Nephron progenitor cell (in vitro differentiated cells): ENCODE results near the gene HDAC4.

Source experiments
- DNase-seq: peaks from one replicate; pipeline ENCODE4 v3.0.0; 2021
- H3K27ac Mint-ChIP-seq: 2 replicates; pipeline ENCODE4 v1.8.0; 2021; ENCODE audit warnings: mild to moderate bottlenecking, moderate library complexity, mixed read lengths
- H3K27me3 Mint-ChIP-seq: 2 replicates; pipeline ENCODE4 v1.8.0; 2021; ENCODE audit warnings: mild to moderate bottlenecking, low read depth, mixed read lengths; ENCODE audit not compliant: poor library complexity
- H3K36me3 Mint-ChIP-seq: 2 replicates; pipeline ENCODE4 v1.8.0; 2021; ENCODE audit warnings: low read depth, mixed read lengths
- H3K4me1 Mint-ChIP-seq: 2 replicates; pipeline ENCODE4 v1.8.0; 2021; ENCODE audit warnings: mixed read lengths
- H3K4me3 Mint-ChIP-seq: 2 replicates; pipeline ENCODE4 v1.8.0; 2021; ENCODE audit warnings: mild to moderate bottlenecking, moderate library complexity, mixed read lengths
- H3K9me3 Mint-ChIP-seq: 2 replicates; pipeline ENCODE4 v1.8.0; 2021; ENCODE audit warnings: mild to moderate bottlenecking, moderate library complexity, mixed read lengths
- TF ChIP-seq, protein P1 (sequence below): fragments of 200-600 bp; sonication (generic); IDR thresholded peaks from 2 replicates; pipeline ENCODE4 v1.5.0; 2021; ENCODE audit warnings: antibody characterized with exemption

Gene HDAC4

DNA sequence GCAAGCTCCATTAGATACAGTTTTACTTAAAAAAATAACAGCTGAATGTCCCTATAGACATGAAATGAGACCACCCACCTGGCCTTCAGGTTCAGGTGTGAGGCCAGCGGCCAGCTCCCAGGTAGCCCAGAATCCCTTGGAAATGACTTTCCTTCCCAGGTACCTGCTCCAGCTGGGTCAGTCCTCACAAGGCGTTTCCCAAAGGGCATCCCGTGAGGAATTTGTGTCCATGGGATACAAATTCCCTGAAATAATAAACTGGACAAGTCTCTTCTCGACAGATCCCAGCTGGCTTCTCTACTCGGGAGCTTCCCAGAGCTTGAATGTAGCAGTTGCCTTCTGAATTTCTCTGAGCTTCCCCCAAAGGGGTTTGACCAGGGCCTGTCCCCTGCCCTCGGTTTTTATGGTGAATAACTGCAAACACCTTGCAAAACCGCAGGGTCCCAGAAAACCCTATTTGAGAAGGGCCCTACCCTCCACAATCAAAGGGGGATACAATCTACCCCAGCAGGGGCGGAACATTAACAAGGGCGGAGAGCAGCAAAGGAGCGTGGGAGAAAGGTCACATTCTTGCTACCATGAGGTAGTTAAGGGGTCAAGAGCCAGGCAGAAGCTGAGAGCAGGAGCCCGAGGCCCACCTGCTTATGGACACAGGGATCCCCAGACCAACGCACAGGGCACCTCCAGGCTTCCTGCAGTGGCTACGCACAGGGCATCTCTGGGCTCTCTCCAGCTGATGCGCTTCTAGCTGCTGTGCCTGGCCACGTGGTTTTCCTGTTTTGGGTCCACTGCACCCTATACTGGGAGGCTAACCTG, 107.7 kb downstream of the HDAC4 start:
- Mint-ChIP-seq H3K36me3 (no peaks in the 10 kb centered on the region), H3K27me3 (peaks cover 6% of the 10 kb centered on the region), H3K27ac (peak overlapping the region; percentile 82), H3K4me3 (no peak overlapping the region), H3K4me1 (peaks cover 82% of the 10 kb centered on the region), H3K9me3 (no peaks in the 10 kb centered on the region)
- TF ChIP-seq, protein P1, sequence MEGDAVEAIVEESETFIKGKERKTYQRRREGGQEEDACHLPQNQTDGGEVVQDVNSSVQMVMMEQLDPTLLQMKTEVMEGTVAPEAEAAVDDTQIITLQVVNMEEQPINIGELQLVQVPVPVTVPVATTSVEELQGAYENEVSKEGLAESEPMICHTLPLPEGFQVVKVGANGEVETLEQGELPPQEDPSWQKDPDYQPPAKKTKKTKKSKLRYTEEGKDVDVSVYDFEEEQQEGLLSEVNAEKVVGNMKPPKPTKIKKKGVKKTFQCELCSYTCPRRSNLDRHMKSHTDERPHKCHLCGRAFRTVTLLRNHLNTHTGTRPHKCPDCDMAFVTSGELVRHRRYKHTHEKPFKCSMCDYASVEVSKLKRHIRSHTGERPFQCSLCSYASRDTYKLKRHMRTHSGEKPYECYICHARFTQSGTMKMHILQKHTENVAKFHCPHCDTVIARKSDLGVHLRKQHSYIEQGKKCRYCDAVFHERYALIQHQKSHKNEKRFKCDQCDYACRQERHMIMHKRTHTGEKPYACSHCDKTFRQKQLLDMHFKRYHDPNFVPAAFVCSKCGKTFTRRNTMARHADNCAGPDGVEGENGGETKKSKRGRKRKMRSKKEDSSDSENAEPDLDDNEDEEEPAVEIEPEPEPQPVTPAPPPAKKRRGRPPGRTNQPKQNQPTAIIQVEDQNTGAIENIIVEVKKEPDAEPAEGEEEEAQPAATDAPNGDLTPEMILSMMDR, result no peak
- DNase-seq, result no peak

DNA sequence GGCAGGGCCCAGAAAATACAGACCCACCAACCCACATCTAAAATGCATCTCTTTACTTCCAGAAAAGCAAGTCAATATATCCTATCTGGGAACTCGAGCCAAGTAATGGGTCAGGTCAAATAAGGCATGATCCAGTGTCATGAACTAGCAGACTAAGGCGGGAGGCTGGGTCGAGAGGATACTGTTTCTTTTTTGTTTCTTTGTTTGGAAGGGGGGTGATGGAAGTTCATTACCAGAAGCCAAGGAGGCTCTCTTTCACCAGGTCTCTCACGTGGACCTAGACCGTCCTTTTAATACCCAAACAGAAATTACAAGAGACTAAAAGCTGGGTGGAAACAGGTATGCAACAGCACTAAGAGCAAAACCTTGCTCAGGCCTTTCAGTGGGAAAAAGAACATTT, 108.3 kb downstream of the HDAC4 start:
- Mint-ChIP-seq H3K27me3 (peaks cover 6% of the 10 kb centered on the region), H3K9me3 (no peaks in the 10 kb centered on the region), H3K4me1 (peaks cover 88% of the 10 kb centered on the region), H3K4me3 (no peak overlapping the region), H3K36me3 (no peaks in the 10 kb centered on the region), H3K27ac (peak overlapping the region; percentile 26)
- DNase-seq, result no peak
- TF ChIP-seq, protein P1, result no peak

DNA sequence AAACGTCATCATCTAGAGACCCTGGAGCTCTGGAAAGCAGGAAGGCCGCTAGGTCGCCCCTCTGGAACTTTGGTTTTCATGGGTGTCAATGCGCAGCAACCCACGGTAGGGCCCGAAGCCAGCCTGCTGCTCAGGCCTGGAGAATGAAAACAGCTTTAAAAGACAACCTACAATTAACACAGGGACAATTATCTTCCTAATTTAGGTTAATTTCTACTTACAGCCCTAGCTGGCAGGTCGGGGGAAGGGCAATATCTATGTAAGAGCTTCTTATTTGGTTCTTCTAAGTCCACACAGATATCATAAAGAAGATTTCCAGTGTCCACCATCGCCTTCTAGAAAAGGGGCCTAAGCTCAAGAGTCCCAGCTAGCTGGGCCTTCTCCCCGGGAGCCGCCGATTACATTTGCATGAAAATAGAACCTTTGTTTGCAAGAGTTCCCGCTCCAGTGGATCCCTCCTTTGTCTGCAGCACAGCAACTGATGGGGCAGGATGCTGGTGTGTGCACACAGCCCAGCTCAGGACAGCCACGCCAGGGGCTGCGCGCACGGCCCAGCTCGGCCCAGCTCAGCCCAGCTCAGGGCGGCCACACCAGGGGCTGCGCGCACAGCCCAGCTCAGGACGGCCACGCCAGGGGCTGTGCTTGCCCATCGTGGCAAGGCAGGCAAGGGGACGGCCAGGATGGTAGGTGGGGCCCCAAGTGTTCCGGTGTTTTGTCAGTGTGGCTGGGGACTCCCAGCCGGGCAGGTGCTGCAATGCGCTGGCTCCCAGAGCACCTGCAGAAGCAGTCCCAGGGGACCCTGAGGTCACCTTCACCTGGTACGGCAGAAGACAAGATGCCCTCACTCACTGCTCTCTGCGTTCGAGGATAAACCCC, 109.1 kb downstream of the HDAC4 start:
- Mint-ChIP-seq H3K4me3 (no peak overlapping the region), H3K27ac (no peak overlapping the region), H3K4me1 (peaks cover 95% of the 10 kb centered on the region), H3K9me3 (no peaks in the 10 kb centered on the region), H3K27me3 (peaks cover 6% of the 10 kb centered on the region), H3K36me3 (no peaks in the 10 kb centered on the region)
- no peak for DNase-seq
- TF ChIP-seq, protein P1, result no peak

DNA sequence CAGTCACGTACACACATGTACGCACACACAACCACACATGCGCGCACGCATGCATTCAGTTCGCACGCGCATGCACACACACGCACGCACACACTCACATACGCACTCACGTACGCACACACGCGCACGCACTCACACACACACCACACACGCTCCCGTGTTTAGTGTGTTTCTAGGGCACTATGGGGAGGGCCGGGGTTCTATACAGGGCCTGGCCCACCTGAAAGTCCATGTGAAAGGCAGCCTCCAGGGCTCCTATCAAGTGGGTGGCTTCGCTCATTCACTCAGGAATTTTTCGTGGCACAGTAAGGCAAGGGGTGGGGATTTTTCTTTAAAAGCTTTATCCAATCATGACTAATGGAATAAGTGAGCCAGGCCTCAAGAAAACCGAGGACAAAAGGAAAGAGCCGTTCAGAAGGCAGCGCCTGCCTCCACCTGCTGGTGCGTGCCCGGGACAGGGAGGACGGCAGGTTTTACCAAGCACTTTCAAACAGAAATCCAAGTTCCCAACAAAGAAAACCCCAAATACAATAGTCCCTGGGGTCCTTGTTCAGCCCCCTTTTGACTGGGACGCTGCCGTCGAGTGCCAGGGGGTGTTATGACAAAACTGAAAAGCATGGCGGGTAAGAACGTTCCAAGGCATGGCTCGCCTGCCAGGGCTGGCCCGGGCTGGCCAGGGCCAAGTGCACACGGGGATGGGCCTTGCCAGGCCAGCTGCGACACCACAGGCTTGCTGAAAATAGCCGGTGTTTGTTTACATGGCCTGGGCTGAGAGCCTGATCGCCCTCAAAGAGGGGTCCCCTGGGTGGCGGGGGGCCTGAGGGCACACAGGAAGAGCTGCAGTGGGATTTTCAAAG, 110.0 kb downstream of the HDAC4 start:
- TF ChIP-seq, protein P1, result no peak
- Mint-ChIP-seq H3K27ac (peak overlapping the region; percentile 39), H3K4me3 (no peak overlapping the region), H3K27me3 (peaks cover 6% of the 10 kb centered on the region), H3K36me3 (no peaks in the 10 kb centered on the region), H3K9me3 (no peaks in the 10 kb centered on the region), H3K4me1 (peaks cover 95% of the 10 kb centered on the region)
- no peak for DNase-seq

DNA sequence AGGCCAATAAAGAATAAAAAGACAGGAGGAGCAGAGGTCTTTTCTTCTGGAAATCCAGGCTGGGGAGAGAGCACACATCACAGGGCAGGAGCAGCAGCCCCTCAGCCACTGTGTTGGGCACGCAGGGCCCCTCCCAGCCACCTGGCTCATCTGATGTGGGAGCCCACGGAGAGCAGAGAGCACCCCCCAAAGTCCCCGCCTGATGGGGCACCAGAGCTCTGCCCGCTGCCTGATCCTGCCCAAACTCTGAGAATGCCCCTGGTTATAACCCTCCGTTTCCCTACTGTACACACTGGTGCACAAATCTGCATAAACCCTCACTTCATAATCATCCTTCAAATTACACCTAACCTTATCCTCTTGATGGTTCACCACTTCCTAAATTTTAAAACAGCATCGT, 111.3 kb downstream of the HDAC4 start:
- H3K36me3 Mint-ChIP-seq, result no peaks in the 10 kb centered on the region

More for the DNA sequence above, 111.3 kb downstream of the HDAC4 start:
- Mint-ChIP-seq H3K9me3 (no peaks in the 10 kb centered on the region), H3K4me1 (peaks cover 100% of the 10 kb centered on the region), H3K27ac (peak overlapping the region; percentile 92), H3K4me3 (no peak overlapping the region), H3K27me3 (peaks cover 6% of the 10 kb centered on the region)
- TF ChIP-seq, protein P1, result no peak
- DNase-seq, result no peak
